ENCODE measurements around the gene IGF2R. TPM values are rescaled to one million over a fixed set of nuclear protein-coding genes. Genes with fewer than 3 reads are reported as not detected.

IGF2R gene
- total RNA-seq, 1 donor from 2014 or later: 109 TPM

- Histone ChIP-seq H3K36me3 (ENCODE audit: control insufficient read depth, insufficient read depth, low read length) (no peaks in the 10 kb centered on the region), H3K27me3 (ENCODE audit: control insufficient read depth, insufficient read depth, low read length) (peaks cover 1% of the 10 kb centered on the region), H3K4me3 (ENCODE audit: low read depth, low read length) (no peak overlapping the region)
- DNase-seq (ENCODE audit: low read depth): no peak
- no peak for FAIRE-seq
- TF ChIP-seq CTCF (IDR thresholded peaks at IDR 0.05; ENCODE audit: insufficient read depth, low read length, severe bottlenecking): no peak
These were observed 37.0 kb upstream of the IGF2R start for GRCh38 chr6:159931846-159932245.

GRCh38 chr6:159933077-159933476 is 35.8 kb upstream of the IGF2R start:
- no peak for FAIRE-seq
- no peak for TF ChIP-seq CTCF (IDR thresholded peaks at IDR 0.05; ENCODE audit: insufficient read depth, low read length, severe bottlenecking)
- H3K27me3 ChIP-seq (ENCODE audit: control insufficient read depth, insufficient read depth, low read length): peaks cover 1% of the 10 kb centered on the region

GRCh38 chr6:159934181-159934580 is 34.7 kb upstream of the IGF2R start:
- Histone ChIP-seq H3K36me3 (ENCODE audit: control insufficient read depth, insufficient read depth, low read length) (no peaks in the 10 kb centered on the region), H3K4me3 (ENCODE audit: low read depth, low read length) (no peak overlapping the region), H3K27me3 (ENCODE audit: control insufficient read depth, insufficient read depth, low read length) (peaks cover 1% of the 10 kb centered on the region)
- TF ChIP-seq CTCF (IDR thresholded peaks at IDR 0.05; ENCODE audit: insufficient read depth, low read length, severe bottlenecking): no peak
- DNase-seq (ENCODE audit: low read depth) (peak; percentile 60), FAIRE-seq (no peak)

More at GRCh38 chr6:159933077-159933476, 35.8 kb upstream of the IGF2R start:
- H3K4me3 ChIP-seq (ENCODE audit: low read depth, low read length): no peak overlapping the region
- no peaks in the 10 kb centered on the region for H3K36me3 ChIP-seq (ENCODE audit: control insufficient read depth, insufficient read depth, low read length)
- no peak for DNase-seq (ENCODE audit: low read depth)

GRCh38 chr6:159935065-159935464 is 33.8 kb upstream of the IGF2R start:
- Histone ChIP-seq H3K27me3 (ENCODE audit: control insufficient read depth, insufficient read depth, low read length) (peaks cover 1% of the 10 kb centered on the region), H3K36me3 (ENCODE audit: control insufficient read depth, insufficient read depth, low read length) (no peaks in the 10 kb centered on the region), H3K4me3 (ENCODE audit: low read depth, low read length) (no peak overlapping the region)
- FAIRE-seq: no peak
- TF ChIP-seq CTCF (IDR thresholded peaks at IDR 0.05; ENCODE audit: insufficient read depth, low read length, severe bottlenecking): no peak
- peak; percentile 54 for DNase-seq (ENCODE audit: low read depth)

GRCh38 chr6:159935633-159936032 is 33.2 kb upstream of the IGF2R start:
- no peaks in the 10 kb centered on the region for H3K36me3 ChIP-seq (ENCODE audit: control insufficient read depth, insufficient read depth, low read length)
- DNase-seq (ENCODE audit: low read depth) (peak; percentile 35), FAIRE-seq (peak; percentile 75)
- H3K4me3 ChIP-seq (ENCODE audit: low read depth, low read length): no peak overlapping the region
- peaks cover 1% of the 10 kb centered on the region for H3K27me3 ChIP-seq (ENCODE audit: control insufficient read depth, insufficient read depth, low read length)
- TF ChIP-seq CTCF (IDR thresholded peaks at IDR 0.05; ENCODE audit: insufficient read depth, low read length, severe bottlenecking): no peak

- DNase-seq (ENCODE audit: low read depth) (no peak), FAIRE-seq (no peak)
- H3K36me3 ChIP-seq (ENCODE audit: control insufficient read depth, insufficient read depth, low read length): no peaks in the 10 kb centered on the region
- TF ChIP-seq CTCF (IDR thresholded peaks at IDR 0.05; ENCODE audit: insufficient read depth, low read length, severe bottlenecking): no peak
- H3K4me3 ChIP-seq (ENCODE audit: low read depth, low read length): no peak overlapping the region
- no peaks in the 10 kb centered on the region for H3K27me3 ChIP-seq (ENCODE audit: control insufficient read depth, insufficient read depth, low read length)
These were observed 29.3 kb upstream of the IGF2R start for GRCh38 chr6:159939591-159940016.
